Ishikawa (cell line): ENCODE measurements around the gene TMEM232.
A peak's percentile ranks its signal among the peaks of the same experiment; 100 is the strongest.

ENCODE experiments used
- CEBPB ChIP-seq: IDR thresholded peaks from 2 replicates; pipeline ENCODE4 v1.6.1; 2012
- CREB1 ChIP-seq: IDR thresholded peaks from 2 replicates; pipeline ENCODE4 v1.6.1; 2012; ENCODE audit warnings: low read depth
- EP300 ChIP-seq: IDR thresholded peaks from 2 replicates; pipeline ENCODE4 v1.6.1; 2012; ENCODE audit warnings: borderline replicate concordance
- RAD21 ChIP-seq: IDR thresholded peaks from 2 replicates; pipeline ENCODE4 v1.6.1; 2012; ENCODE audit warnings: low read depth
- TEAD4 ChIP-seq: IDR thresholded peaks from 2 replicates; pipeline ENCODE4 v1.6.1; 2012
- YY1 ChIP-seq: IDR thresholded peaks from 2 replicates; pipeline ENCODE4 v1.6.1; 2012; ENCODE audit warnings: low read depth

DNA sequence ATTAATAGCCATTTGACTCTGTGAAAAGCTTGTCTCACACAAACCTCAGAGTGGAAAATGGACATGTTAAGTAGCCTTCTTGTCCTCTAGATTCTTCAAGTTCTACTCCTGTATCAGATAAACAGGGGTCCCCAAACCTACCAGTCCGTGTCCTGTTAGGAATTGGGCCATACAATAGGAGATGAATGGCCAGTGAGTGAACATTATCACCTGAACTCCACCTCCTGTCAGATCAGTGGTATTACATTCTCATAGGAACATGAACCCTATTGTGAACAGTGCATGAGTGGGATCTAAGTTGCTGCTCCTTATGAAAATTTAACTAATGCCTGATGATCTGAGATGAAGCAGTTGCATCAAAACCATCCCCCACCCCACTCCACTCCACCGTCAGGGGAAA, 136.3 kb downstream of the TMEM232 start:
- peak; percentile 50; the same call in 1 of the 2 replicates for TF ChIP-seq RAD21
- TF ChIP-seq TEAD4 = no peak
- no peak for TF ChIP-seq YY1
- TF ChIP-seq CREB1 = no peak
- TF ChIP-seq EP300 = no peak
- no peak for TF ChIP-seq CEBPB
